SKM-1 (cell line): ENCODE data around the gene EIF2B1.

ENCODE experiments used
- DNase-seq: peaks from one replicate; lab custom pipeline; 2025; ENCODE audit not compliant: unreplicated experiment; lab: John Stamatoyannopoulos, UW

Gene EIF2B1

GRCh38 chr12:123571343-123571813 is 62.1 kb downstream of the EIF2B1 start:
- DNase-seq = no peak
